ENCODE data around the gene UBA3. TPM values are rescaled to one million over a fixed set of nuclear protein-coding genes. Genes with fewer than 3 reads are reported as not detected.

The UBA3 gene
- total and polyA plus RNA-seq, 10 of the 15 experiments (the other 5 are each of a cell fraction or from before 2014, with no cell fraction given): 72.9 to 131 (median 102) TPM

DNA sequence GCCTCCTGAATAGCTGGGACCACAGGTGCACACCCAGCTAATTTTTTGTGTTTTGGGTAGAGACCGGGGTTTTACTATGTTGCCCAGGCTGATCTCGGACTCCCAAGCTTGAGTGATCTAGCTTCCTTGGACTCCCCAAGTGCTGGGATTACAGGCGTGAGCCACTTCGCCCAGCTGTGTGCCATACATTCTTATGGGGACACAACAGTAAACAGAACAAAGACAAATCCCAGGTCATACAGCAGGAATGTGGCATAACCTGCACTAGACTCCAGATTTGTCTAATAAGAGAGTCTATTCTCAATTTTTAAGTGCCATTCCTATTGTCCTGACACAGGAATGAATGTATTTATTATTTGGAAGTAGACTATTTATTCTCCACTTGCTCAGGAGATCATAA, 22.2 kb upstream of the UBA3 start:
- Histone ChIP-seq H3K27ac (ENCODE audit: control insufficient read depth, insufficient read depth) (no peak overlapping the region), H3K4me1 (ENCODE audit: control insufficient read depth, insufficient read depth, low read length) (no peaks in the 10 kb centered on the region), H3K9me3 (replicated peaks; ENCODE audit: control insufficient read depth, insufficient read depth, low read length) (no peaks in the 10 kb centered on the region), H3K4me3 (no peak overlapping the region), H4K20me1 (ENCODE audit: control insufficient read depth, insufficient read depth) (peaks cover 4% of the 10 kb centered on the region; the same call in 1 of the 2 replicates), H2AFZ (ENCODE audit: control insufficient read depth, low read depth, low read length) (no peak overlapping the region), H3K9ac (ENCODE audit: control insufficient read depth, insufficient read depth, low read length) (no peak overlapping the region), H3K27me3 (replicated peaks in 1 of 2; ENCODE audit: control insufficient read depth in 2 of 2, insufficient read depth in 2 of 2, low read length in 1 of 2) (no peaks in the 10 kb centered on the region), H3K4me2 (ENCODE audit: control insufficient read depth, insufficient read depth) (no peak overlapping the region), H3K79me2 (ENCODE audit: control insufficient read depth, insufficient read depth, low read length) (peaks cover 14% of the 10 kb centered on the region), H3K36me3 (ENCODE audit: control insufficient read depth in 2 of 2, insufficient read depth in 2 of 2, low read length in 1 of 2) (peaks cover 4 to 27% of the 10 kb centered on the region in 2 experiments)
- in situ Hi-C loops (cut with MboI) (no loop called here), intact Hi-C loops (cut with micrococcal nuclease; ENCODE audit: unreplicated experiment) (no loop called here)
- ATAC-seq: no peak
- POLR2A ChIA-PET: interaction anchor here (0.5 to 1.3 kb wide), 2 partner anchors 11 to 13 kb away, joined by 3 to 4 read pairs; no protein-coding TSS in a partner anchor
- no peak for TF ChIP-seq TCF12 (IDR thresholded peaks at IDR 0.05; ENCODE audit: low read depth, low read length)
- no peak for TF ChIP-seq STAT3 (IDR thresholded peaks at IDR 0.05; ENCODE audit: low read depth, low read length)
- TF ChIP-seq, protein P1, sequence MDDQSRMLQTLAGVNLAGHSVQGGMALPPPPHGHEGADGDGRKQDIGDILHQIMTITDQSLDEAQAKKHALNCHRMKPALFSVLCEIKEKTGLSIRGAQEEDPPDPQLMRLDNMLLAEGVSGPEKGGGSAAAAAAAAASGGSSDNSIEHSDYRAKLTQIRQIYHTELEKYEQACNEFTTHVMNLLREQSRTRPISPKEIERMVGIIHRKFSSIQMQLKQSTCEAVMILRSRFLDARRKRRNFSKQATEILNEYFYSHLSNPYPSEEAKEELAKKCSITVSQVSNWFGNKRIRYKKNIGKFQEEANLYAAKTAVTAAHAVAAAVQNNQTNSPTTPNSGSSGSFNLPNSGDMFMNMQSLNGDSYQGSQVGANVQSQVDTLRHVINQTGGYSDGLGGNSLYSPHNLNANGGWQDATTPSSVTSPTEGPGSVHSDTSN (IDR thresholded peaks at IDR 0.05; ENCODE audit: insufficient replicate concordance, low read depth, low read length): no peak
- TF ChIP-seq, protein P2, sequence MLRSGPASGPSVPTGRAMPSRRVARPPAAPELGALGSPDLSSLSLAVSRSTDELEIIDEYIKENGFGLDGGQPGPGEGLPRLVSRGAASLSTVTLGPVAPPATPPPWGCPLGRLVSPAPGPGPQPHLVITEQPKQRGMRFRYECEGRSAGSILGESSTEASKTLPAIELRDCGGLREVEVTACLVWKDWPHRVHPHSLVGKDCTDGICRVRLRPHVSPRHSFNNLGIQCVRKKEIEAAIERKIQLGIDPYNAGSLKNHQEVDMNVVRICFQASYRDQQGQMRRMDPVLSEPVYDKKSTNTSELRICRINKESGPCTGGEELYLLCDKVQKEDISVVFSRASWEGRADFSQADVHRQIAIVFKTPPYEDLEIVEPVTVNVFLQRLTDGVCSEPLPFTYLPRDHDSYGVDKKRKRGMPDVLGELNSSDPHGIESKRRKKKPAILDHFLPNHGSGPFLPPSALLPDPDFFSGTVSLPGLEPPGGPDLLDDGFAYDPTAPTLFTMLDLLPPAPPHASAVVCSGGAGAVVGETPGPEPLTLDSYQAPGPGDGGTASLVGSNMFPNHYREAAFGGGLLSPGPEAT (IDR thresholded peaks at IDR 0.05; ENCODE audit: low read depth): no peak
- TF ChIP-seq CHD4 (IDR thresholded peaks at IDR 0.05): no peak
- TF ChIP-seq POU2F2 (IDR thresholded peaks at IDR 0.05; ENCODE audit: borderline replicate concordance, low read depth, low read length): no peak
- TF ChIP-seq, protein P3, sequence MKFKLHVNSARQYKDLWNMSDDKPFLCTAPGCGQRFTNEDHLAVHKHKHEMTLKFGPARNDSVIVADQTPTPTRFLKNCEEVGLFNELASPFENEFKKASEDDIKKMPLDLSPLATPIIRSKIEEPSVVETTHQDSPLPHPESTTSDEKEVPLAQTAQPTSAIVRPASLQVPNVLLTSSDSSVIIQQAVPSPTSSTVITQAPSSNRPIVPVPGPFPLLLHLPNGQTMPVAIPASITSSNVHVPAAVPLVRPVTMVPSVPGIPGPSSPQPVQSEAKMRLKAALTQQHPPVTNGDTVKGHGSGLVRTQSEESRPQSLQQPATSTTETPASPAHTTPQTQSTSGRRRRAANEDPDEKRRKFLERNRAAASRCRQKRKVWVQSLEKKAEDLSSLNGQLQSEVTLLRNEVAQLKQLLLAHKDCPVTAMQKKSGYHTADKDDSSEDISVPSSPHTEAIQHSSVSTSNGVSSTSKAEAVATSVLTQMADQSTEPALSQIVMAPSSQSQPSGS (IDR thresholded peaks at IDR 0.05; ENCODE audit: low read length): no peak
- no peak for TF ChIP-seq ATF7 (IDR thresholded peaks at IDR 0.05; ENCODE audit: low read depth)
- no peak for TF ChIP-seq BHLHE40 (IDR thresholded peaks at IDR 0.05; ENCODE audit: borderline replicate concordance in 1 of 2, low read depth in 2 of 2, low read length in 1 of 2)
- TF ChIP-seq ETV6 (conservative IDR thresholded peaks at IDR 0.05 in 1 of 2, IDR thresholded peaks at IDR 0.05 in 1 of 2; ENCODE audit: borderline replicate concordance in 1 of 2, low read depth in 1 of 2): no peak
- no peak for TF ChIP-seq SMC3 (IDR thresholded peaks at IDR 0.05; ENCODE audit: borderline replicate concordance, low read length)
- TF ChIP-seq YY1 (IDR thresholded peaks at IDR 0.05; ENCODE audit: low read depth, low read length): no peak
- TF ChIP-seq RAD51 (IDR thresholded peaks at IDR 0.05): no peak
- no peak for FAIRE-seq
- DNase-seq (ENCODE audit: low read depth, low spot score): no peak
- RAD21 ChIA-PET (ENCODE audit: unreplicated experiment): no interaction called here
- SMC1A ChIA-PET (ENCODE audit: uncharacterized antibody, unreplicated experiment): interaction anchor here (1.8 to 4.6 kb wide), 2 partner anchors 12 to 42 kb away, joined by 6 to 33 read pairs; no protein-coding TSS in a partner anchor
- CTCF ChIA-PET: interaction anchor here (1.3 kb wide), 1 partner anchor 18 kb away, joined by 4 read pairs; no protein-coding TSS in a partner anchor
- WGBS (ENCODE audit: insufficient coverage, insufficient replicate concordance, low lambda C conversion rate, missing lambda C conversion rate): 98% methylated on average over 4 of the region's 4 CpGs
- BruUV-seq (replicated peaks): no TSS peak
